MCF 10A (cell line): ENCODE measurements around the gene IRX5. TPM values are rescaled to one million over a fixed set of nuclear protein-coding genes. Genes with fewer than 3 reads are reported as not detected.

Experiments used
- BruUV-seq: library from RNA; stranded (reverse); fragments of 400-500 nt; replicated peaks from 2 replicates; lab custom pipeline; 2021; lab: Mats Ljungman, UMichigan
- CTCF ChIA-PET: fragments of 300-600 bp; sonication (Branson Sonifier 250); formaldehyde crosslinking; extraction: SDS; loops from one replicate; lab custom pipeline; 2021; ENCODE audit warnings: antibody characterized with exemption, inconsistent platforms; lab: Yijun Ruan, JAX
- POLR2A ChIA-PET: fragments of 300-600, 350-650 bp; sonication (Branson Sonifier 250); formaldehyde crosslinking; extraction: SDS; loops from one replicate; lab custom pipeline; 2020; ENCODE audit warnings: antibody characterized with exemption, inconsistent platforms; lab: Yijun Ruan, JAX
- DNase-seq: peaks from one replicate; pipeline ENCODE4 v3.0.0-alpha.2; 2018; ENCODE audit not compliant: unreplicated experiment
- H3K27ac Mint-ChIP-seq: one replicate; pipeline ENCODE4 v1.8.0; 2022; ENCODE audit warnings: mild to moderate bottlenecking, low read depth, mixed read lengths; ENCODE audit not compliant: unreplicated experiment
- H3K27me3 Mint-ChIP-seq: one replicate; pipeline ENCODE4 v1.8.0; 2022; ENCODE audit warnings: mixed read lengths; ENCODE audit not compliant: insufficient read depth, unreplicated experiment
- H3K36me3 Mint-ChIP-seq: one replicate; pipeline ENCODE4 v1.8.0; 2022; ENCODE audit warnings: mild to moderate bottlenecking, moderate library complexity, mixed read lengths; ENCODE audit not compliant: insufficient read depth, unreplicated experiment
- H3K4me1 Mint-ChIP-seq: one replicate; pipeline ENCODE4 v1.8.0; 2022; ENCODE audit warnings: mixed read lengths; ENCODE audit not compliant: insufficient read depth, unreplicated experiment
- H3K4me3 Mint-ChIP-seq: one replicate; pipeline ENCODE4 v1.8.0; 2022; ENCODE audit warnings: mild to moderate bottlenecking, moderate library complexity, mixed read lengths; ENCODE audit not compliant: unreplicated experiment
- H3K9me3 Mint-ChIP-seq: one replicate; pipeline ENCODE4 v1.8.0; 2022; ENCODE audit warnings: mixed read lengths; ENCODE audit not compliant: unreplicated experiment
- intact Hi-C: fragments of 100-400 bp; cut with micrococcal nuclease; formaldehyde crosslinking; loops from 2 replicates; pipeline ENCODE4 v1.14.1; 2022
- total RNA-seq: library from RNA; stranded (reverse); gene quantifications from 2 replicates; pipeline ENCODE4 v1.2.3, GENCODE V29; 2022
- TF ChIP-seq, protein P1 (sequence below): fragments of 200-600 bp; IDR thresholded peaks from one replicate; pipeline ENCODE4 v1.8.0; 2022; ENCODE audit warnings: antibody characterized with exemption, mild to moderate bottlenecking; ENCODE audit not compliant: unreplicated experiment

The IRX5 gene
- total RNA-seq, 1 experiment from 2014 or later = 7.8 TPM

DNA sequence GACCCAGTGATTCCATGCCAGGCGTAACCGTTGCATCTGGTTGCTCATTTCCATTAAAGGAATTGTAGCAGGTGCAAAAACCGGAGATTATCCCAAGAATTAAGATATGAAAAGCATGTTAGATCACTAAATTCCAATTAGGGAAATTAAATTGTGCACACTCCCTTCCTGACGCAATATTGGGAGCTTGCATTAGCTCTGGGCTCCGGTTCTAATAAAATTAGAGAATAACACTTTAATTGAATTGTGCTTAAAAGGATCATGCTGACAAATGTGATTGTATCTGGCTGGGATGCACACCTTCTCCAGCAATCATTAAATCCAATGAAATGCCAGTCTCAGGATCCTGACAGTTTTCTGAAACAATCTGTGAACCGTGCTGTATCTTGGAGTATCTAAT is 38.1 kb downstream of the IRX5 start:
- Mint-ChIP-seq H3K36me3 (peaks cover 6% of the 10 kb centered on the region), H3K4me3 (no peak overlapping the region), H3K27me3 (no peaks in the 10 kb centered on the region), H3K4me1 (no peaks in the 10 kb centered on the region), H3K9me3 (no peaks in the 10 kb centered on the region), H3K27ac (no peak overlapping the region)
- no TSS peak for BruUV-seq
- TF ChIP-seq, protein P1, sequence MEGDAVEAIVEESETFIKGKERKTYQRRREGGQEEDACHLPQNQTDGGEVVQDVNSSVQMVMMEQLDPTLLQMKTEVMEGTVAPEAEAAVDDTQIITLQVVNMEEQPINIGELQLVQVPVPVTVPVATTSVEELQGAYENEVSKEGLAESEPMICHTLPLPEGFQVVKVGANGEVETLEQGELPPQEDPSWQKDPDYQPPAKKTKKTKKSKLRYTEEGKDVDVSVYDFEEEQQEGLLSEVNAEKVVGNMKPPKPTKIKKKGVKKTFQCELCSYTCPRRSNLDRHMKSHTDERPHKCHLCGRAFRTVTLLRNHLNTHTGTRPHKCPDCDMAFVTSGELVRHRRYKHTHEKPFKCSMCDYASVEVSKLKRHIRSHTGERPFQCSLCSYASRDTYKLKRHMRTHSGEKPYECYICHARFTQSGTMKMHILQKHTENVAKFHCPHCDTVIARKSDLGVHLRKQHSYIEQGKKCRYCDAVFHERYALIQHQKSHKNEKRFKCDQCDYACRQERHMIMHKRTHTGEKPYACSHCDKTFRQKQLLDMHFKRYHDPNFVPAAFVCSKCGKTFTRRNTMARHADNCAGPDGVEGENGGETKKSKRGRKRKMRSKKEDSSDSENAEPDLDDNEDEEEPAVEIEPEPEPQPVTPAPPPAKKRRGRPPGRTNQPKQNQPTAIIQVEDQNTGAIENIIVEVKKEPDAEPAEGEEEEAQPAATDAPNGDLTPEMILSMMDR = no peak
- intact Hi-C loops = no loop called here
- ChIA-PET CTCF (no interaction called here), POLR2A (no interaction called here)
- DNase-seq = no peak

DNA sequence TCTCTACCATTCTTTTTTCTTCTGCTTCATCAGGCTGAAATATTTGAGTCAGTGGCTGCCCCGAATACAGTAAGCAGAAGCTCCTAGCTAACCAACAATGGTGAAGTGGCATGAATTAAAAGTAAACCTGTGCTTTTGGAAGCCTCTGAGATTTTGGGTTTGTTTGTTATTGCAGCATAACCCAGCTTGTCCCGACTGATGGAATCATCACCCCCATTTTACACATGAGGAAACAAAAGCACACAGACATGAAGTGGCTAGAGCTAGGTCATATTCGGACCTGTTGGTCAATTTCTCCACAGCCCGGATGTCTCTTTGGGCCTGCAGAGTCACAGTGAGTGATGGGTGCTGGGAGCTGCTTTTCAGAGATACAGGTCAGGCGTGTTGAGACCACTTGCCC is 39.4 kb downstream of the IRX5 start:
- no peaks in the 10 kb centered on the region for H3K9me3 Mint-ChIP-seq
- CTCF ChIA-PET = interaction anchor here (1.6 kb wide), 1 partner anchor 11 kb away, joined by 3 read pairs; no protein-coding TSS in a partner anchor
- H3K4me3 Mint-ChIP-seq = no peak overlapping the region
- peaks cover 6% of the 10 kb centered on the region for H3K36me3 Mint-ChIP-seq
- TF ChIP-seq, protein P1 = no peak
- intact Hi-C loops = no loop called here
- no peaks in the 10 kb centered on the region for H3K4me1 Mint-ChIP-seq
- POLR2A ChIA-PET = interaction anchor here (0.7 kb wide), 1 partner anchor 349 kb away, joined by 3 read pairs; no protein-coding TSS in a partner anchor
- no peak overlapping the region for H3K27ac Mint-ChIP-seq
- no TSS peak for BruUV-seq
- H3K27me3 Mint-ChIP-seq = no peaks in the 10 kb centered on the region
- DNase-seq = no peak

GRCh38 chr16:54974367-54974766 is 43.7 kb downstream of the IRX5 start:
- H3K27me3 Mint-ChIP-seq = no peaks in the 10 kb centered on the region
- H3K4me1 Mint-ChIP-seq = no peaks in the 10 kb centered on the region
- no peak for DNase-seq
- H3K4me3 Mint-ChIP-seq = no peak overlapping the region
- ChIA-PET CTCF (no interaction called here), POLR2A (no interaction called here)
- TF ChIP-seq, protein P1 = no peak
- peaks cover 6% of the 10 kb centered on the region for H3K36me3 Mint-ChIP-seq
- no peak overlapping the region for H3K27ac Mint-ChIP-seq
- BruUV-seq = no TSS peak
- intact Hi-C loops = no loop called here
- no peaks in the 10 kb centered on the region for H3K9me3 Mint-ChIP-seq

GRCh38 chr16:54976651-54977200 is 46.1 kb downstream of the IRX5 start:
- Mint-ChIP-seq H3K27me3 (no peaks in the 10 kb centered on the region), H3K36me3 (peaks cover 6% of the 10 kb centered on the region), H3K9me3 (no peaks in the 10 kb centered on the region), H3K27ac (no peak overlapping the region), H3K4me3 (no peak overlapping the region), H3K4me1 (no peaks in the 10 kb centered on the region)
- TF ChIP-seq, protein P1 = no peak
- no peak for DNase-seq
- intact Hi-C loops = no loop called here
- no TSS peak for BruUV-seq
- CTCF ChIA-PET = interaction anchor here (1.0 kb wide), 1 partner anchor 17 kb away, joined by 3 read pairs; no protein-coding TSS in a partner anchor
- POLR2A ChIA-PET = interaction anchor here (0.9 kb wide), 1 partner anchor 11 kb away, joined by 3 read pairs; no protein-coding TSS in a partner anchor
